Astrocyte of the spinal cord (primary cell): Measurements from ENCODE around the gene ARID3C.

ENCODE experiments used
- DNase-seq: peaks from one replicate; pipeline ENCODE4 v3.0.0; 2011; ENCODE audit warnings: low read depth, low spot score
- H3K4me3 ChIP-seq: 2 replicates; pipeline ENCODE4 v1.5.1; 2011; ENCODE audit warnings: low read depth, mild to moderate bottlenecking, low read length, moderate library complexity
- in situ Hi-C: cut with HindIII; loops from 2 replicates; pipeline ENCODE4 v1.10.0; 2017; ENCODE audit warnings: low sequenced_read_pairs
- TF ChIP-seq, protein P1 (sequence below): IDR thresholded peaks from 2 replicates; pipeline ENCODE4 v1.5.1; 2012; ENCODE audit warnings: low read depth, mild to moderate bottlenecking, low read length, inconsistent platforms

The ARID3C gene, protein sequence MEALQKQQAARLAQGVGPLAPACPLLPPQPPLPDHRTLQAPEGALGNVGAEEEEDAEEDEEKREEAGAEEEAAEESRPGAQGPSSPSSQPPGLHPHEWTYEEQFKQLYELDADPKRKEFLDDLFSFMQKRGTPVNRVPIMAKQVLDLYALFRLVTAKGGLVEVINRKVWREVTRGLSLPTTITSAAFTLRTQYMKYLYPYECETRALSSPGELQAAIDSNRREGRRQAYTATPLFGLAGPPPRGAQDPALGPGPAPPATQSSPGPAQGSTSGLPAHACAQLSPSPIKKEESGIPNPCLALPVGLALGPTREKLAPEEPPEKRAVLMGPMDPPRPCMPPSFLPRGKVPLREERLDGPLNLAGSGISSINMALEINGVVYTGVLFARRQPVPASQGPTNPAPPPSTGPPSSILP

DNA sequence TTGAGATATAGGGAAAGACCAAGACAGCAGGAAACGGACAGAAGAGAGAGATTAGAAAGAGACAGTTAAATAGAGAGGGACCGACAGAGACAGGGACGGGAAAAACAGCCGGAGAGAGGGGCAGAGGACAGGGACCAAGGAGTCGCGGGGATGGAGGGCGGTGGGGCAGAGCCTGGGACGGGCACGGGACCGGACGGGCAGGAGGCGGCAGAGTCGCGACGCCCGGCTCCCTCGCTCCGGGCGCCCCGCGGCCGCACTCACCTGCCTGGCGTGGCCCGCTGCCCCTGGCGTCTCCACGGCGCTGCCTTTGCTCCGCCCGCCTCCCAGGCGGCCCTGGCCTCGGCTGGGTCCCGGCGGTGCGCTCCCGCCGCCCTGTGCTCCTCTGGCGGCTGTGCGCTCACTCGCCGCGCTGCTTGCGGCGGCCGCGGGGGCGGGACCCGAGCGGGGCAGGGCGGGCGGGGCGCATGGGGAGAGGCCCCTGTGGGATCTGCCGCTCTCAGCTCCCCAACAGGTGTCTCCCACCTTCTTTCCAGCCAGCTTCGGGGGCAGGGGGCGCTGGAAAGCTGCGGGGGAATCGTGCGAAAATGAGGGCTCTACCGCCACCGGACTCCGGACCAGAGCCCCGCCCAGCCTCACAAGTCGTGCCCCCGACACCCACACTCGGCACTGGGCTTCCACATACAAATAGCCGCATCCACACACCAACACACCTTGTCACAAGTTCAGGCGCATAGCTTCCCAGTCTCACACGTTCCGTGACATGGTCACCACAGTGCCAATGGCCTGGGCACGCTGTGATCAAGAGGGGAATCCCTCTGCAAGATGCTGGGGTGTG lies at the start of gene ARID3C:
ARID3C (minus strand) TSS at position 411 of the 835 bp plus-strand sequence. CDS start 1,052 bp downstream, outside the sequence.
- no peak for DNase-seq
- no peak within 1 kb of the TSS for H3K4me3 ChIP-seq
- in situ Hi-C loops = no loop called here
- TF ChIP-seq, protein P1, sequence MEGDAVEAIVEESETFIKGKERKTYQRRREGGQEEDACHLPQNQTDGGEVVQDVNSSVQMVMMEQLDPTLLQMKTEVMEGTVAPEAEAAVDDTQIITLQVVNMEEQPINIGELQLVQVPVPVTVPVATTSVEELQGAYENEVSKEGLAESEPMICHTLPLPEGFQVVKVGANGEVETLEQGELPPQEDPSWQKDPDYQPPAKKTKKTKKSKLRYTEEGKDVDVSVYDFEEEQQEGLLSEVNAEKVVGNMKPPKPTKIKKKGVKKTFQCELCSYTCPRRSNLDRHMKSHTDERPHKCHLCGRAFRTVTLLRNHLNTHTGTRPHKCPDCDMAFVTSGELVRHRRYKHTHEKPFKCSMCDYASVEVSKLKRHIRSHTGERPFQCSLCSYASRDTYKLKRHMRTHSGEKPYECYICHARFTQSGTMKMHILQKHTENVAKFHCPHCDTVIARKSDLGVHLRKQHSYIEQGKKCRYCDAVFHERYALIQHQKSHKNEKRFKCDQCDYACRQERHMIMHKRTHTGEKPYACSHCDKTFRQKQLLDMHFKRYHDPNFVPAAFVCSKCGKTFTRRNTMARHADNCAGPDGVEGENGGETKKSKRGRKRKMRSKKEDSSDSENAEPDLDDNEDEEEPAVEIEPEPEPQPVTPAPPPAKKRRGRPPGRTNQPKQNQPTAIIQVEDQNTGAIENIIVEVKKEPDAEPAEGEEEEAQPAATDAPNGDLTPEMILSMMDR = no peak

DNA sequence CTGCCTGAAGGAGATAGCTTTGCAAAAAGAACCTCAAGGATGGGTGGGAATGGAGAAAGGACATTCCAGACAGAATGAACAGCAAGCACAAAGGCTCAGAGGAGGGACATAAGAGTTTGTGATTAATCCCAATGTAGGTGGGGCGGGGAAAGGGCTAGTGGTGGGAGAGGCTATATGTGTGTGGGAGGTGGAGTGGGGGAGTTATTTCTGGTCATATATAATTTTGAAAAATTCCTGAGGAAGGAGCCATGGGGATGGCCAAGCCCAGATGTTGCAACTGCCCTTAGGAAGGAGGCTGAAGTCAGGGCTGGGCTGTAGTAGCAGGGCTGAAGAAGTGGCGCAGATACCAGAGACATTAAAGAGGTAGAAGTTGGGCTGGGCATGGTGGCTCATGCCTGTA lies 47.0 kb upstream of the ARID3C start:
- in situ Hi-C loops = no loop called here
- TF ChIP-seq, protein P1 = no peak
- H3K4me3 ChIP-seq = no peak overlapping the region
- no peak for DNase-seq

DNA sequence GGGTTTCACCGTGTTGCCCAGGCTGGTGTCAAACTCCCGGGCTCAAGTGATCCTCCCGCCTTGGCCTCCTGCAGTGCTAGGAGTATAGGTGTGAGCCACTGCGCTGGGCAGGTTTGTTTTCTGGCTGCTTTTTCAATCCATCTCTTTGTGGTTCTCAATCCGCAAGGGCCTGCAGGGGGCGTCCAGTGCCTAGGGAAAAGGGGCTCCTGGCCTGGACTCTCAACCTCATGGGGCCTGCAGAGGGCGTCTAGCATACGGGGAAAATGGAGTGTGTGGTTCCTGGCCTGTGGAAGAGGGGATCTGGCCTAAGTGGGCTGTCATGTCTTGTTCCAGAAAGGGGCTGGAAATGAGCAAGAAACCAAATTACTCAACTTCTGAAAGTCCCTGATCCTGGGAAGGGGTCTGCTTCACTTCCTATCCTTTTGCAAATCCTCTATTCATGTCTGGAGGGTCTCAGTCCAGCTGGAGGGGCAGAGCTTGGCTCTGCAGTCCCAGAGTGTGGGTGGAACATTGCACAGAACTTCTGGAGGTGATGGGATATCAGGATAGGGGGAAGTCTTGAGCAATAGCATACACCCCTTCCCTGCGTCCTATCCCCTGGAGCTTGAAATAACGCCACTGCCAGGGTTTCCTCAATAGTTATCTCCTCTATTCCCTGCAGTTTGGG lies 46.3 kb upstream of the ARID3C start:
- TF ChIP-seq, protein P1 = peak; percentile 96
- DNase-seq = peak; percentile 63
- in situ Hi-C loops = no loop called here
- H3K4me3 ChIP-seq = no peak overlapping the region

DNA sequence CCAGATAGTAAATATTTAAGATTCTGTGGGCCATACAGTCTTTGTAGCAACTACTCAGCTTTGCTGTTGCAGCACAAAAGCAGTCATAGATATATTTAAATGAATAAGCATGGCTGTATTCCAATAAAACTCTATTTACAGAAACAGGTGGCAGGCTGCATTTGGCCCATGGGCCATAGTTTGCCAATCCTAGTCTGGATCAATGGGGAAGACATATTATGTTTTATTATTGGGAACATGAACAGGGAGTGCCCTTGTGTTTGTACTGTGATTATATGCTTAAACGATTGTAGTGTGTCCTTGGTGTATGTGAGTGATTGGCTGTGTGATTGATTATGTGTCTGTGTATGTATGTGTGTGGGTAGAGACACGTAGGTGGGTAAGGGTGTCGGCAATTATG lies 45.6 kb upstream of the ARID3C start:
- in situ Hi-C loops = no loop called here
- TF ChIP-seq, protein P1 = no peak

DNA sequence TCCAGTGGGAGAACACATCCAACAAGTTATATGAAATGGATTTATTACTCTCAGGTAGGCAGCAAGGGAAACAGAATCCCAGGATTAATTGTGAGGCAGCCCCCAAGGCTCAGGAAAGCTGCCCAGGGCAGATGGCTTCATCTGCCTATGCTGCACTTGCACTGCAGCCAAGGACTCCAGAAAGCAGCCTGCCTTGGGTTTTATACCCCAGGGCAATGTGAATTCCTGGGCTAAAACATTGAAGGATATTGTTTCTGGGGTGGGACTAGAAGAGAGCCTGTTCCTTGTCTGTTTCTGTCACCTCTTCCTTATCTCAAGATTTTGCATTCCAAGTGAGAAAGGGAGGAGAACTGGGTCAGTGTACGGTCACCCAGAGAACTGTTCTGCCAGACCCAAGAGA lies 42.4 kb upstream of the ARID3C start:
- DNase-seq = no peak
- in situ Hi-C loops = no loop called here
- TF ChIP-seq, protein P1 = no peak
- no peak overlapping the region for H3K4me3 ChIP-seq

More for the DNA sequence above, 45.6 kb upstream of the ARID3C start:
- H3K4me3 ChIP-seq = no peak overlapping the region
- DNase-seq = no peak
